ENCODE measurements around the gene GPR34.
"Not testable (repeated sequence)": the region's sequence is repeated elsewhere in the genome, so short reads cannot be mapped to it uniquely, and the experiment has no call there.

Gene GPR34

GRCh38 chrX:41703574-41704029, 14.8 kb downstream of the GPR34 start:
- DNase-seq: no peak

- no peak for DNase-seq
Measured at GRCh38 chrX:41705042-41705441, 16.3 kb downstream of the GPR34 start.

GRCh38 chrX:41705680-41706374, 17.1 kb downstream of the GPR34 start:
- no peak for DNase-seq

DNA sequence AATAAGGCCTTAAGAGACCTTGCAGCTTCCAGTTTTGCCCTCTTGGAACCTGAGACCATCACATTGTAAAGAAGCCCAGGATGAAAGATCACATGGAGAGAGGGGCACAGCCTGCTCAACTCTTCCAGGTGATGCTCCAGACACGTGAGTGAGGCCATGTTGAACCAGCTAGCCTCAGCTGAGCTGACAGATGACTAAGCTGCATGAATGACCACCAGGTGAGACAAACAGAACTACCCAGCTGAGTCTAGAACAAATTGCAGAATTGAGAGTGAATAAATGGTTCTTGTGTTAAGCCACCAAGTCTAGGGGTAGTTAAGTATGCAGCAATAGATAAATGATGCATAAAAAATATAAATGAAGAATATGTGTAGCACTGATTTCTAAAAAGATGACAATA, 18.4 kb downstream of the GPR34 start:
- no peak for DNase-seq

- DNase-seq: no peak
Measured at GRCh38 chrX:41708486-41708885, 19.7 kb downstream of the GPR34 start.

DNA sequence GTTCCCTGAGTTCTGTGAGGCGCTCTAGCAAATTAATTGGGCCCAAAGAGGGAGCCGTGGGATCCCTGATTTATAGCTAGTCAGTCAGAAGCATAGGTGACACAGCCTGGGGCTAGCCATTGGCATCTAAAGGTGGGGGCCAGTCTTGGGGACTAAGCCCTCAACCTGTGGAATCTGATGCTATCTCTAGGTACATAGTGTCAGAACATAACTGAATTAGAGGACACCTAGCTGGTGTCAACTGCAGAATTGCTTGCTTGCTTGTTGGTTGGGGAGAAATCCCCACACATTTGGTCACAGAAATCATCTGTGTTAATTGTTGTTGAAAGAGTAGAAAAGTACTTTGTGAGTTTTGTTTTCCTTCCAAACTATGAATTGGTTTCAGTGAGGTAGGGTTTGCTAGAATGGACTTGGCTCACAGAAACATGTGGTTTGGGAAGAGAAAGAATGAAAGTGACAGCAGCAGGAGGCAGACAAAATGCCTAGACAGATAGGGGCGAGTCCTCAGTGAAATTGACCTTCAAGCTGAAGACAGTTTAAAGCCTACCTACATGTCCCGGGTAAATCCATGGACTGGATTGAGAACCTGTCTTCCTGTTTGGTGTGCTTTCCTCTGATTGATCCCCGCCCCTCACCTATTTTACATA, 22.4 kb downstream of the GPR34 start:
- DNase-seq: no peak

DNA sequence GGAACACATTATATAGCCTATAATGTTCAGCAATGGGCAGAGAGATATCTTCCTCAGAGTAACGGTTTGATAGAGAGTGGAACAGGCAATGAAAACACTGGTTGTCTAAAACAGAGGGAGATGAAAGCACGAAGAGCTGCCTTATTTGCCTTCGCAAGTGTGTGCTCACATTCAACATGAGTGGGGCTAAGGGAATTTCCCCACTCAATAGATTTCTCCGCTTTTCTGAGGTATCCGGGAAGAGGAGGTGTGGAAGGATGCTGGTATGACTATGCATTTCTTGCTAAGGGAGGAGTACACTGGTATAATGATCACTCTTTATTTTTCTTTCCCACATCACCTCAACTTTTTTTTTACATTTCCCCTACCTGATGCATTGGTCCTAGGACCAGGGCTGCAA, 27.4 kb downstream of the GPR34 start:
- no peak for DNase-seq

DNA sequence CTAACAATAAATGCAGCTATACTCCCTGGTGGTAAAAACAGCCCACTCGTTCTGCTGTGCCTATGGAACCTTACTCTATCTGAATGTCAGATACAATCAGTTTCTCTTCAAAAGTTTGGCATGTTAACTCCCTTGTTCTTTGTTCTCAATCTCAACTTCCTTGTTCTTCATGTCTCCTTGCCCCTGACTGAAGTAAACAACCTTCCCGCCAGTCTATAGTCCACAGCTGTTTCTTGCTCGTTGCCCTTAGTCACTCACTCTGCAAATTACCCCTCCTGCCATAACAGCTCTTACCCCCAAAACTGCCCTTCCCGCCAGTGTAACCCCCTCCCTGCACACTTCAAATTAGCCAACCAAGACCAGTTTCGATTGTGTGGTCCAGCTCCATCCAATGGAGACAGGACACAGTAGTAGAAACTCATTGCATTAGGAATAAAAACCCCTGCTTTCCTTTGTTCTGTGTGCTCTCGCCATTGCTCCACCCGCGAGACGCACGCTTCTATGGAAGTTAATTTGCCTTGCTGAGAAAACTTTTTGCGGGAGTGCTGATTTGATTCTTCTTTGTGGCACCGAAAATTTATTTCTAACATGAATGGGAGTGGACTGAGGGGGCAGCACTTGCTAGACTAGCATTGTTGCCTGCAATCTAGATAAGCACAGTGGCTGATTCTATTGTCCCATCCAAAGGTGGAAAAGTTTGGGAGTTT, 28.1 kb downstream of the GPR34 start:
- DNase-seq: no peak

- peak; percentile 97 for DNase-seq
Measured at GRCh38 chrX:41718481-41719235, 29.9 kb downstream of the GPR34 start.

DNA sequence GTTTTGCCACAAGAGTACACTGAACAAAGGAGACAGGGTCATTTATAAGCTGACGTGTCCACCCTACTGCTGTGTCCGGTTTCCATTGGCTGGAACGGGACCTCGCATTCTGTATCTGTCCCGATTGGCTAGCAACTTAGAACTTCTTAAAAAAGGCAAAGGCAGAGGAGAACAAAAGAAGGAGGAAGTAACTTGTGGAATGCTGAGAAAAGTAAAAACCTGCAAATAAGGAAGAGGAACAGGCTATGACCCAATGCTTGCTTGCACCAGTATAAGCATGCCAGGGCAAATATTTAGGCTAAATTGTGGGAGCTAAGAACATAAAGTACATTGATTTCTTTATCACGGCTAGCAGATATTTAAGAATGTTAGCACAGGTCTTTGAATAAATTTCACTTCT, 30.8 kb downstream of the GPR34 start:
- DNase-seq: not testable (repeated sequence)

DNA sequence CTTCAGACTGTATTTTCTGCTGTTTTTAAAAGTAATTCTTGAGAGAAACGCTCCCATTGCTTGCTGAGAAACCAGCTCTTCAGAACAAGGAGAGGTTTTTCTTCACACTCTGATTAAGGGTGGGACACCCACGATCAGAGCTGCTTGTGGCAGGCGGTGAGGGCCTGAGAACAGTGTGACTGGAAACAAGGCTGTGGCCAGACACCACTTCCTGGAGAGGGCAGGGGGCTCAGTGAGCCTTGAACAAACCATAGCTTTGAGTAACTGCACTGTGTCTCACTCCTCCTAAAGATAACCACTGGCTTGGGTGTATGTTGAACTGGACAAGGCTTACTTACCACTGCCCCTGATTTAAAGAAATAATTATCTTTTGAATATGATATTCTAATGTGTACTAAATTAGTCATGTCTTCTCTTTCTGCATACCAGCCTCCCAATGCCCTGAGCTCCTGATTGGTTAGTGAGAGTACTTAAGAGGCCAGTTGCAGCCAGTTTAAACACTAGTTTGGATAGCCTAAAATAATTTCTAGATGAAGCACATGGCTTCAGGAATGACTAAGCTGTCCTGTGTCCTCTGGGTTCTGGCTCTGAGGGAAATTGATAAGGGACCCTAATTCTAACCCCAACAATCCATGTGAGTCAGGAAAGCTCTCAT, 31.5 kb downstream of the GPR34 start:
- DNase-seq: peak; percentile 79

- DNase-seq: no peak
Measured at GRCh38 chrX:41721590-41721989, 32.8 kb downstream of the GPR34 start.

DNA sequence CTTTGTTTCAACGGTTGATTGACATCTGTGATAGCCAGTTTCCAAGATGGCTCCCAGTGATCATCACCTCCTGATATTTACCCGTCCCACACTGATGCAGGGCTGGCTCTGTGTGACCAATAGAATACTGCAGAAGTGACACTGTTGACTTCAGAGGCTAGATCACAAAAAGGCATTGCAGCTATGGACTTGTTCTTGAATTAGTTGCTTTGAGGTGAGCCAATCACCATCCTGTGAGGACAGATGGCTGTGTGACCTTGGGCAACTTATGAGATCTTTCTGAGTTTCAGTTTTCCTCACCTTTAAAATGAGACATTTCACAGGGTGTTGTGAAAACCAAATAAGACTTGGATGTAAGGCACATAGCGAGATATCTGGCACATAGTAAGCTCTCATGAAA, 33.4 kb downstream of the GPR34 start:
- DNase-seq: no peak

DNA sequence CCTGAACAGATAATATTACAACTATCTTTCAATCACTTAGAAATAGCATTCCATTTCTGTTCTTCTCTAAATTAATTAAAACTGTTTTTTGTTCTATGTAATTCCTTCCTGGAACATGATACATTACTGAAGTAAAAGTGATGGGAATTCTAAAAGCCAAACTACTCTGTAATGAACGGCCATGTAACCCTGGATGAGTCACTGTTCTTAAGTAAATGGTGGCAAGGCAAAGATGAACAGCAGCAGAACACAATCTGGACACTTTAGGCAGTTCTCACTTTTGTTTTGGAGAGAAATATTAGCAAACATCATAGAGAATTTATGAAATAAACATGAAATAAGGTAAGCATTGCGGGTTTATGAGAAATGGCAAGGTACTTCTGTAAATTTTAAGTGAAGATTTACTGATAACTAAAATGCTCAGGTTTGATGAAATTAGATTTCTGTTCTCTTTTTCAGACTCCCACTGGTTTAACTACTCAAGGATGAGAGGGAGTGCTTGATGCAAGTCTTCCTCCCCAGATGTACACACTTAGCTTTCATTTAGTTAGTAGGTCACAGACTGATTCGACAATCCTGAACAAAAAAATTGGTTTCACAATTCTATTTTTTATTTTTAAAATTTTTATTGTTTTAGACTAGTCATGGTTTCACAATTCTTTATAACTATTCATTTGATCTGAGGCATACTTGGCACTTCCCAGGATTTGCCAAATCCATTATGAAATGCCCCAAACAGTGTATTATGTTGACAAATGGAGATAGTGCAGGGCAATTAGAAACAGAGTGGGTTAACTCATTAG, 34.2 kb downstream of the GPR34 start:
- no peak for DNase-seq

DNA sequence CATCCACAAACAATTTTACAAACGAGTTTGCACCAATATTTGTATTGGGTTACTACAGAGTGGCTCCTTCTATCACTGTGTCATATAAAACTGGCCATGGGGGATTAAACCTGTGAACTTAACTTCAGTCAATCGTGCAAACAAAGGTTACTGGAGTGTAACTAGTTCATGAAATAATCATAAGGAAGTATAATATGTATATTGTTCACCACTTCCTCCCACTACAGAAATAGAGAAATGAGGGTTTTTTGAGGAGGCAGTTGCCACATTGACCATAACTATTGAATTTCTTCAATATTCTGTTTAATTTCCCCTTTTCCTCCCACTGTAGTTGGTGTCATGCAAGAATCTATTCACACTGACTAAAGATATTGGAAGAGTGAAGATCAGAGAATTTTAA, 35.1 kb downstream of the GPR34 start, which contains the start of gene GPR82:
TSS of gene GPR82 (plus strand) at position 356 of the 400 bp plus-strand sequence. CDS start 2,846 bp downstream, outside the sequence.
- no peak for DNase-seq

DNA sequence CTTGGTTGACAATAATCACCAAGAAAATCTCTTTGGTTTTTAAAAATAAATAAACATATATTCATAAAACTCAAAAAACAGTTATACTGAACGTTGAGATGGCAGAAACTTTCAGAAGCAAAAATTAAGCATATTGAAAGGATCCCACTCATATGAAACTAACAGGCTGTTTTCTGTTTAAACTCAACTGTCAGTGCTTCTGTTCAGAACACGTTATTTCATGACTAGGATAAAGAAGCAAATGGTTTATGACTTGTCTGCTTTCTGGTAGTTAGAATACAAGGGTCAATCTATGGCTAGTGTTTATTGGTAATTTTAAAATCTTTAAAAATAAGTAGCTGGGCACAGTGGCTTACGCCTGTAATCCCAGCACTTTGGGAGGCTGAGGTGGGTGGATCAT, 39.4 kb downstream of the GPR34 start:
- no peak for DNase-seq

DNA sequence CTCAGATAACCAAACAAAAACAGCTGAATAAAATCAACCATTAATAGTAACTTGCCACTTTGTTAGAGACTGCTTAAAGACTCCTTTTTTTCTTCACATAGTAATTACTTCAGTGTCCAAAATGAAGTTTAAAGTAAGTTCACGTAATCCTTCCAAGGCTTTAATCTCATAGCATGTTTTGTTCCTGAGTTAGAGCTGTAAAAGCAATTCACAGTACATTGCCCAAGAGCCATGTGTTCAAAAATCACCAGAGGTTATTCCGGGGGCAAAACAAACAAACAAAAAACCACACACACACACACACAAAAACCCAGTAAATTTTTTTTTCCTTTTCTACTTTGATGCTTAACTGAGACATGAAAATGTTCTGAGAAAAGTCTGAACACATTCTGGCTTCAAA, 41.3 kb downstream of the GPR34 start:
- DNase-seq: no peak

DNA sequence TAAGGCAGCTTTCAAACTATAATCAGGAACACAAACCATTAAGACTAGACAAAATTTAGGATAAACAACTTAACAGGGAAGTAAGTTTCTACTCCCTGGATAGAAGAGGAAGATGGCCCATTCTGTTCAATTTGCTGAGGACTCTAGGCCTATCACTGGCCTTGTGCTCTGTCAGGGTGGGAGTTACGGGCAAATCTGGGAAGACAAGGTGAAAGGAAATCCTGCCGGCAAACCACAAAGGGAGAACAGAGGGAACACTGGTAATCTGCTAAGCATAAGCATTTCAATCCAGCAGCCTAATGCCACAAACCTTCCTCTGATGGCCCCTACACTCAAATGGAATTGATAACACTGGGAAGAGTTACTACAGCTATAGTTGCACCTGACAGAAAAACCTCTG, 43.5 kb downstream of the GPR34 start:
- no peak for DNase-seq

- no peak for DNase-seq
Measured at GRCh38 chrX:41733939-41734338, 45.2 kb downstream of the GPR34 start.

GRCh38 chrX:41734530-41734929, 45.8 kb downstream of the GPR34 start:
- no peak for DNase-seq

DNA sequence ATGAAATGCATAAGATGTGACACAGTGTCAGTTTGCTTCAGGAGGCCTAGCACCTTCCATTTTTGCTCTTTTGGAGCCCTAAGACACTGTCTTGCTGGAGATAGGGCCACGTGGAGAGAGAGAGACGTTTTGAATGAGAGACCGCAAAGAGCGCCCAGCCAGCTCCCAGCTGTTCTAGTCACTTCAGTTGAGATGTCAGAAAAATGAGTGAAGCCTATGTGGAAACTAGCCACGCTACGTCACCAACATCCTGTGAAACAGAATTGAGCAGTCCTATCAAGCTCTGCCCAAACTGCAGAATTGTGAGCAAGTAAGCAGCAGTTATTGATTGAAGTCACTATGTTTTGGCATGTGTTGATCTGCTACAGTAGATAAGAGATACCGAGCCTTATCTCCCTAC, 48.3 kb downstream of the GPR34 start:
- DNase-seq: no peak

GRCh38 chrX:41739871-41740270, 51.1 kb downstream of the GPR34 start:
- DNase-seq: no peak

Measured in islet precursor cell (in vitro differentiated cells).